HAP-1 (cell line): Measurements from ENCODE around the gene RHOF.

Experiments used
- DNase-seq, 2 experiments: peaks; one replicate each; pipeline ENCODE4 v3.0.0-alpha.2; 2016 to 2020; ENCODE audit warnings: low spot score in 2 of 2
- H3K27me3 ChIP-seq: fragments of 250-450 bp; sonication (Bioruptor Pico); 2 replicates; pipeline ENCODE4 v1.5.1; 2020; ENCODE audit warnings: low read depth, mild to moderate bottlenecking, moderate library complexity
- H3K36me3 ChIP-seq: fragments of 250-450 bp; sonication (Bioruptor Pico); replicated peaks from 2 replicates; pipeline ENCODE4 v1.5.1; 2020; ENCODE audit warnings: mild to moderate bottlenecking
- H3K4me1 ChIP-seq: fragments of 250-450 bp; sonication (Bioruptor Pico); 2 replicates; pipeline ENCODE4 v1.5.1; 2020; ENCODE audit warnings: mild to moderate bottlenecking
- H3K4me3 ChIP-seq: fragments of 250-450 bp; sonication (Bioruptor Pico); 2 replicates; pipeline ENCODE4 v1.5.1; 2020; ENCODE audit warnings: mild to moderate bottlenecking, moderate library complexity
- H3K9me3 ChIP-seq: fragments of 250-450 bp; sonication (Bioruptor Pico); 2 replicates; pipeline ENCODE4 v1.5.1; 2020; ENCODE audit warnings: mild to moderate bottlenecking, moderate library complexity
- in situ Hi-C: fragments of 300-500 bp; cut with MboI; formaldehyde crosslinking; loops from 3 replicates; pipeline ENCODE4 v1.14.3; 2020; ENCODE audit warnings: low sequenced_read_pairs, inconsistent platforms, mixed read lengths

RHOF gene

DNA sequence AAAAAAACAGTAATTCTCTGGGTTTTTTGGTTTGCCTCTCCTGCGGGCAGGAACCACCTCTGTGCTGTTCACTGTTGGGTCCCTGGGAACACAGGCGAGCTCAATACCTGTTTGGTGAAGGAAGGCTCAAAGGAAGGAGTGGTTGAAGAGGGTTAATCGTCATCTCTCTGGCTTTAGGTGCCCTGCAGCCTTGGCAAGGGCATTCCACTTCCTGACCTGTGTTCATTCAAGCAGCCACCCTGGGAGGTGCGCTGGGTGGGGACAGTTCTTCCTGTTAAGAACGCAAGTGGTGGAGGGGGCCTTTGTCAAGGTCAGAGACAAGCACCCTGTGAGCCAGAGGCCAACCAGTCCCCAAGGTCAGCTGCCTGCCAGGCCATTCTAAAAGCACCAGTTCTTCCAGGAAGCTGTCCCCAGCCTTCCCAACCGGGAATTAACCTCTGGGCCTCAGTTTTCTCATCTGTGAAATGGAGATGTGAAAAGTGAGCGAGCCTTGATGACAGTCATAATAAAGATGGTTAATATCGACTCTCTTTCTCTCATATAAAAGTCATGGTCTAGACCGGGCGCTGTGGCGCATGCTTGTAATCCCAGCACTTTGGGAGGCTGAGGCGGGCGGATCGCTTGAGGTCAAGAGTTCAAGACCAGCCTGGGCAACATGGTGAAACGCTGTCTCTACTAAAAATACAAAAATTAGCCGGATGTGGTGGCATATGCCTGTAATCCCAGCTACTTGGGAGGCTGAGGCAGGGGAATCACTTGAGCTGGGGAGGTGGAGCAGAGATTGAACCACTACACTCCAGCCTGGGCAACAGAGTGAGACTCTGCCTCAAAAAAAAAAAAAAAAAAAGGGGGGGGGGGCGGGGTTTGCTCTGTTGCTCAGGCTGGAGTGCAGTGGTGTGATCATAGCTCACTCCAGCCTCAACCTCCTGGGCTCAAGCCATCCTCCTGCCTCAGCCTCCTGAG lies 6.1 kb downstream of the RHOF start:
- peaks cover 7% of the 10 kb centered on the region for H3K4me1 ChIP-seq
- no peak overlapping the region for H3K4me3 ChIP-seq
- H3K9me3 ChIP-seq: no peaks in the 10 kb centered on the region
- peaks cover 31% of the 10 kb centered on the region for H3K36me3 ChIP-seq
- no peak for DNase-seq
- H3K27me3 ChIP-seq: no peaks in the 10 kb centered on the region
- in situ Hi-C loops: no loop called here

DNA sequence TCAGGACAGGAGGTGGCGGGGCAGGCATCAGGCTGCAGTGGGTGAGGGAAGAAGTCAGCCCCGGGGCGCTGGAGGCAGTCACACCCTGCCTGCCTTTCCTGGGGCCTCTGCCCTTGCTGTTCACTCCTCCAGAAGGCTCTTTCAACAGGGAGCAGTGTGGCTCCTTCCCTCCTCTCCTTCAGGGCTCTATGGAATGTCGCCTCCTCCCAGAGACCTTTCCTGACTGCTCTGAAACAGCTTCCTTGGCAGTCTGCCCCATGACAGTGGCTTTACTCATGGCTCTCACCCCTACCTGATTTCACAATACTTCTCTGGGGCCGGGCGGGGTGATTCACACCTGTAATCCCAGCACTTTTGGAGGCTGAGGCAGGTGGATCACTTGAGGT lies 7.1 kb downstream of the RHOF start:
- H3K27me3 ChIP-seq: no peaks in the 10 kb centered on the region
- no peak overlapping the region for H3K4me3 ChIP-seq
- in situ Hi-C loops: no loop called here
- H3K9me3 ChIP-seq: no peaks in the 10 kb centered on the region
- peaks cover 8% of the 10 kb centered on the region for H3K4me1 ChIP-seq
- no peak for DNase-seq
- H3K36me3 ChIP-seq: peaks cover 22% of the 10 kb centered on the region

DNA sequence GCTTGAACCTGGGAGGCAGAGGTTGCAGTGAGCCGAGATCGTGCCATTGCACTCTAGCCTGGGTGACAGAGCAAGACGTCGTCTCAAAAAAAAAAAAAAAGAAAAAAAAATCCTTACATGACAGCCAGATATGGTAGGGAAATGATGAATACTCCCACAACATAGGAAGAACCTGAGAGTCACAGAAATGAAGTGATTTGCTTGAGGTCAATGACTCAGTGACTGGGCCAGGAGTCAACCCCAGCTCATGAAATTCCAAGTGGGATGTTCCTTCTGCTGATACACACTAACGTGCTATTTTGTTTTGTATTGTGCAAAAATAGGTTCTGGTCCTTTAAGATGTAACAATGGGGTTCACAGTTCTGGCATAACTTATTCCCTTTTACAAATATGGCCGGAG lies 9.0 kb downstream of the RHOF start:
- peaks cover 9% of the 10 kb centered on the region for H3K4me1 ChIP-seq
- H3K4me3 ChIP-seq: no peak overlapping the region
- in situ Hi-C loops: no loop called here

DNA sequence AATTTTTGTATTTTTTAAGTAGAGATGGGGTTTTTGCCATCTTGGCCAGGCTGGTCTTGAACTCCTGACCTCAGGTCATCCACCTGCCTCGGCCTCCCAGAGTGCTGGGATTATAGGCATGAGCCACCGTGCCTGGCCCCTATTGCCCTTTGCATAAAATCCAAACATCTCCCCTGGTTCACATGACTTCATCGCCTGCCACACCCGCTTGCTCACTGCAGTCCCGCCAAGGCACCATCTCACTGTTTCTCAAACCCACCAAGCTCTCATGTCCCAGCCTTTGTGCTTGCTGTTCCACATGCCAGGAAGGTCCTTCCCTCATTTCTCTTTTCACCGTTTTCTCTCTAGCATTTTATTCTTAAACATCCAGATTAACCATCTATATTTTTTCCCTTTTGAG lies 9.7 kb downstream of the RHOF start:
- no peak overlapping the region for H3K4me3 ChIP-seq
- H3K9me3 ChIP-seq: no peaks in the 10 kb centered on the region
- H3K27me3 ChIP-seq: no peaks in the 10 kb centered on the region
- peaks cover 42% of the 10 kb centered on the region for H3K36me3 ChIP-seq
- no peak for DNase-seq
- H3K4me1 ChIP-seq: peaks cover 9% of the 10 kb centered on the region
- in situ Hi-C loops: no loop called here

More for the DNA sequence above, 9.0 kb downstream of the RHOF start:
- no peaks in the 10 kb centered on the region for H3K27me3 ChIP-seq
- no peak for DNase-seq
- H3K9me3 ChIP-seq: no peaks in the 10 kb centered on the region
- peaks cover 35% of the 10 kb centered on the region for H3K36me3 ChIP-seq

DNA sequence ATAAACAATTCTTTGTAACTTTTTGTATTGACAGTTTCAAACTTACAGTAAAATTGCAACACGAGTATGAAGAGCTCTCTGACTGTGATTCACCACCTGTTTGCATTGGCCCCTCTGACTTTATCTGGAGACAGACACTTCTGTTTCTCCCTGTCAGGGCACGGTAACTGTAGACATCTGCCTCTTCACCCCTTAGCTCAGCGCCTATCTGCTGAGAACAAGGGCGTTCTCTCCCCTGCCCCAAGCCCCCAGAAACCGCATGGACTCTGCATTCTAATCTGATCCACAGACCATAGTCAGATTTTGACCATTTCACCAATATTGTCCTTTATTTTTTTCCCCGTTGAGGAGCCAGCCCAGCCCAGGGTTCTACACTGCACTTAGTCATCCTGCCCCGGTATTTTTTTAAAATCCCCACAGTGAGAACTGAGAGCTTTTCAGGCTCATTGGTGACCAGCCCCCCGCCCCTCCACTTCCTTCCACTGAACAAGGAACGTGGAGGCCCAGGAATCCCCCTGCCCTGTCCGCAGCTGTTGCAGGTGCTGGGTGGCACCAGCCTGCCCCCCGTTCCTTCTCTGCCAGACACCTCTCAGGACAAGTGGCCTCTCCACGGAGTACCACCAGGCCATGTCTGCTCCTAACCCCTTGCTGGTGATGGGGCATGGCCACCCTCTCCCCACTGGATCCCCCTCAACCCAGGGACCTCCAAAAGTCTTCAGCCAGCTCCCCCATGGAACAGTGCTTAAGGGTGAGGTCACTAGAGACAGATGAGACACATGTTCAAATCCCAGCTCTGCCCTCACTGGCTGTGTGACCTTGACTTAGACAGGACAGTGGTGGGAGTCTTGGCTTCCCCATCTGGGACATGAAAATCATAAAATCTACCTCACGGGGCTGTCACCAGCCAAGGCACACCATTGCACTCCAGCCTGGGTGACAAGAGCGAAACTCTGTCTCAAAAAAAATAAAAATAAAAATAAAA lies 11.2 kb downstream of the RHOF start:
- Histone ChIP-seq H3K27me3 (no peaks in the 10 kb centered on the region), H3K4me1 (peaks cover 9% of the 10 kb centered on the region), H3K9me3 (no peaks in the 10 kb centered on the region), H3K4me3 (no peak overlapping the region), H3K36me3 (peaks cover 44% of the 10 kb centered on the region)
- in situ Hi-C loops: no loop called here
- DNase-seq: no peak

DNA sequence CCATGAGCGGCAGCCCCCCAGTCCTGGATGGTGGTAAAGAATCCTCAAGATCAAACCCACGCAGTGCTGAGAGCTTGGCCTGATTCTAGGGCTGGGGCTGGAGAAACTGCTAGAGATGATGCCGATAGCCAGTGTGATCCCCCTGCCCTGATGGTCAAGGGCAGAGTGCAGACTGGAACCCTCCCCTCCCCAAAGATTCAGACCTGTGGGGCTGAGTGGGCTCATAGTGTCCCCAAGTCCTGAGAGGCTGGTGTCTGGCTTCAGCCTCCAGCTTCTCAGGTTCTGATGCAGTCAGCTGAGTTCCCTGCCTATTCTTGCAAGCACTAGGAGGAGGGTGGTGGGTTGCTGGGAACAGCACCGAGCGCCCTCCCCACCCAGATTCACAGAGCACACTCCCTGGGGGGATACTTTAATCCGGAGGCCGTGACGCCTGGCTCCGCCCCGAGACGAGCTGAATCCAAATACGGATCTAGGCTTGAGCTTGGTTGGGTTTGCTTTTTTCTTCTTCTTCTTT lies 11.9 kb downstream of the RHOF start:
- no peak overlapping the region for H3K4me3 ChIP-seq
- no peaks in the 10 kb centered on the region for H3K27me3 ChIP-seq
- DNase-seq: peak; percentile 40 to 75
- H3K9me3 ChIP-seq: no peaks in the 10 kb centered on the region
- H3K36me3 ChIP-seq: peaks cover 37% of the 10 kb centered on the region
- peaks cover 9% of the 10 kb centered on the region for H3K4me1 ChIP-seq
- in situ Hi-C loops: no loop called here

DNA sequence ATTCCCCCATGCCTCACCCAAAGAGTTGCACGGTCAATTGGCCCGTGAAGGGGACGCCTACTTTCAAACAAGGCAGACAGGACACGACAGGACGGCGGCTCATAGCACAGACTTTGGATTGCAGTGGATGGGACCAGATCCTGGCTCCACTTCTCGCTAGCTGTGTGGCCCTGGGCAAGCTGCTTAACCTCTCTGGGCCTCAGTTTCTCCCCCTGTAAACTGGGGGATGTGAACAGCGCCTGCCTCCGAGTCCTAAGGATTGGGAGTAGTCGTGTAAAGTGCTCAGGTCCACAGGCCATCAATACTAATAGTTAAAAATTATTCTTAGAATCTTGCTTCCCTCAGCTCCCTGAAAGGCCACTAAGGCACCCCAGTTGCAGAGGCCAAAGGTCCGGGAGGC lies 13.1 kb downstream of the RHOF start:
- Histone ChIP-seq H3K4me3 (no peak overlapping the region), H3K4me1 (peaks cover 9% of the 10 kb centered on the region), H3K36me3 (peaks cover 39% of the 10 kb centered on the region), H3K9me3 (no peaks in the 10 kb centered on the region), H3K27me3 (no peaks in the 10 kb centered on the region)
- in situ Hi-C loops: no loop called here
- DNase-seq: no peak

DNA sequence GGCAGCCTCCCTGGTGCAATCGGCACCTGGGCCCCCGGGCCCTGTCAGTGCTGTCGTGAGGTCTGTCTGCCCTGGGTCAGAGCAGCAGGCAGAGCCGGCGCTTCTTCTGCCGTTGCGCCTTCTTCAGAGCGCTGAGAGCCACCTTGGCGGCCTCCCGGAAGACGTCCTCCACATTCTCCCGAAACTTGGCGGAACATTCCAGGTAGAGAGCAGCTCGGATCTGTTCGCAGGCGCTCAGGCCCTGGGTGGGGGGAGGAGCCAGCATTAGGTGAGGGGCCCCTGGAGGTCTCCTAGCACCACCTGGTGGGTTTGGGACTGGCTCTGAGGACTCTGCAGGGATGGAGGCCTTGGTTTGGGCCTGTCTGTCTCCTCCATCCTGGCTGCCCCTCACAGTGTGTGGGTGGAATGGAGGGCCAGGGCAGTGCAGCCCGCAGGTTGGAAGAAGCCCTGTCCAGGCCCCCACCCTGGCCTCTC lies 14.0 kb downstream of the RHOF start:
- in situ Hi-C loops: loop anchor here (5.0 kb wide), 1 partner anchor 87 kb away; no protein-coding TSS in a partner anchor
- Histone ChIP-seq H3K27me3 (no peaks in the 10 kb centered on the region), H3K4me1 (peaks cover 9% of the 10 kb centered on the region), H3K4me3 (no peak overlapping the region), H3K9me3 (no peaks in the 10 kb centered on the region), H3K36me3 (peaks cover 39% of the 10 kb centered on the region)
- no peak for DNase-seq

DNA sequence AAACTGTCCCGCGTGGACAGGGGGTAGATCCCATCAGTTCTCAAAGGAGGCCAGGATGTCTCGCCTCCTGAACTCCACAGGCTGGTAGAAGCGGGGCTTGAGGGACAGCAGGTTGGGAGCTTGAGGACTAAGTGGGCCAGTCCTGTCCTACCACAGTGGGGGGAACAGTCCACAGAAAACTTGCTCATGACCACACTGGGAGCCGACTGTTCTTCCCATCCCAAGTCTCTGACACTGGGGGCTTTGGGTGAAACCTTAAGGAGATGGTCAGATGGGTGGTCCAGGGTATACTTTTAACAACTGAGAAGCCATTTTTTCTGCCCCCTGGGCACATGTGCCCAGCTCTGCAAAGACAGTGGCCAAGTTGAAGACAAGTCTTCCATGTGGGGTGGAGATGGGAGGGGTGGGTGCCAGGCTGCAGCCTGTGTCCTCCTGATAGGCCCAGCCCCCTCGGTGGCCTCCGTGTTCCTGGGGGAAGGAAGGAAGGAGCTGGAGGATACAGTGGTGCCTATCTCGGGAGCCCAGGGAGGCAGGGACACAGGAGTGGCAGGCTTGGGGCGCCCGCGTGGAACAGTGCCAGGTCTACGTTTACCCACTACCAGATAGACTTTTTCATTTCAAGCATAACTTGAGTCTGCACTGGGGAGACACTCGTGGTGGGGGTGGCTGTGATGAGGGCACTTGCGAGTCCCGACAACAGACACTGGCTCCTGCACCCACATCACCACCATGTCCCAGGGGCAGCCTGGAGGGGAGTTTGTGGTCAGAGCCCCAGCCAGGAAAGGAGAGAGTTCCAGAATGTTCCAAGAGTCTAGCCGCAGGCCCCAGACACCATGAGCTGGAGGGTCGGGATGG lies 14.7 kb downstream of the RHOF start:
- peaks cover 9% of the 10 kb centered on the region for H3K4me1 ChIP-seq
- no peaks in the 10 kb centered on the region for H3K27me3 ChIP-seq
- no peaks in the 10 kb centered on the region for H3K9me3 ChIP-seq
- in situ Hi-C loops: loop anchor here (5.0 kb wide), 1 partner anchor 86 kb away; no protein-coding TSS in a partner anchor
- DNase-seq: no peak
- peaks cover 39% of the 10 kb centered on the region for H3K36me3 ChIP-seq
- H3K4me3 ChIP-seq: no peak overlapping the region

DNA sequence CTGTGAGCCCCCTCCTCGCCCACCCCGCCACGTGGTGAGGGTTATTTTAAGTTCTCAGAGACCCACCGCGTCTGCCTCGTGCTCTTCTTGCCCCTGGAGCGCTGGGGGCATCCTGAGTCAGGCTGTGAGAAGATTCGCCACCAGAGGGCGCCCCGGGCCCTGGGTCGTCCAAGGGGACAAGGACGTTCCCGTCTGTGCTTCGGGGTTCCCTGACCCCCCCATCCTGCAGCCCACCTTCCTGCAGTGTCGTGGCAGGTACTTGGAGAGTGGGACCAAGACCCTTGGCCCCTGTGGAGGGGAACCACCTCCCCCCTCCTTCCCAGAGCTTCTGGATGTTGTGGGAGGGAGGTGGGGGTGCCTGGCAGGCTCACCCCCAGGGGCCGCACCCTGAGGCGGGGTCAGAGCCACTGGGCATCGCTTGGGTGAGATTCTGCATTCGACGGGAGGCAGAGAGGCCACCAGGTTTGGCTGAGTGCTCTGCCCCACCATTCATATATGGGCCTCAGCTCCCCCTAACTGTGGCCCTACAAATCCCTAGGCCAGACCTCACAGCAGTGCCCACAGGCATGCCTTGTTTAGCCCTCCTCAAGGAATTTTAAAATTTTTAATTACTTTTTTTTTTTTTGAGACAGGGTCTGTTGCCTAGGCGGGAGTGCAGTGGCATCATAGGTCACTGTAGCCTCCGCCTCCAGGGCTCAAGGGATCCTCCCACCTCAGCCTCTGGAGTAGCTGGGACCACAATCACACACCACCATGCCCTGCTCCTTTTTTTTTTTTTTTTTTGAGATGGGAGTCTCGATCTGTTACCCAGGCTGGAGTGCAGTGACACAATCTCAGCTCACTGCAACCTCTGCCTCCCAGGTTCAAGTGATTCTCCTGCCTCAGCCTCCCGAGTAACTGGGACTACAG lies 17.0 kb downstream of the RHOF start:
- peak; percentile 38 to 91 for DNase-seq
- Histone ChIP-seq H3K27me3 (no peaks in the 10 kb centered on the region), H3K4me1 (peaks cover 4% of the 10 kb centered on the region), H3K4me3 (no peak overlapping the region), H3K36me3 (peaks cover 36% of the 10 kb centered on the region), H3K9me3 (no peaks in the 10 kb centered on the region)
- in situ Hi-C loops: loop anchor here (5.0 kb wide), 1 partner anchor 84 kb away; no protein-coding TSS in a partner anchor

DNA sequence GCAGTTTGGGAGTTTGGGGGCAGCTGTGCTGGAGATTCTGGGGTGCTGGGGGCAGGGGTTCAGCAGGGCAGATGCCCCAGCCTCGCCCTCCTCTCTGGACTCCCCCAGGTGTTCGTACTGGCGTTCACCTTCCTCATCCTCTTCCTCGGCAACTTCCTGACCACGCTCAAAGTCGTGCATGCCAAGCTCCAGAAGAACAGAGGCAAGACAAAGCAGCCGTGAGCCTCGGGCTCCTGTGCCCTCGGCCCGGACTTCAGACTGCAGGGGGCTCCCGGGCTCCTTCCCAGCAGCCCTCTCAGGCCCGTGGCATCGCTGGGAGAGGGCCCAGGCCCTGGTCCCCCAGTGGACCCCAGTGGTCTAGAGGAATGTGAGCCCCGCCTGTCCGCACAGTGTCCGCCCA lies 18.0 kb downstream of the RHOF start:
- H3K4me1 ChIP-seq: peaks cover 3% of the 10 kb centered on the region; the same call in 1 of the 2 replicates
- in situ Hi-C loops: loop anchor here (5.0 kb wide), 1 partner anchor 83 kb away; no protein-coding TSS in a partner anchor

DNA sequence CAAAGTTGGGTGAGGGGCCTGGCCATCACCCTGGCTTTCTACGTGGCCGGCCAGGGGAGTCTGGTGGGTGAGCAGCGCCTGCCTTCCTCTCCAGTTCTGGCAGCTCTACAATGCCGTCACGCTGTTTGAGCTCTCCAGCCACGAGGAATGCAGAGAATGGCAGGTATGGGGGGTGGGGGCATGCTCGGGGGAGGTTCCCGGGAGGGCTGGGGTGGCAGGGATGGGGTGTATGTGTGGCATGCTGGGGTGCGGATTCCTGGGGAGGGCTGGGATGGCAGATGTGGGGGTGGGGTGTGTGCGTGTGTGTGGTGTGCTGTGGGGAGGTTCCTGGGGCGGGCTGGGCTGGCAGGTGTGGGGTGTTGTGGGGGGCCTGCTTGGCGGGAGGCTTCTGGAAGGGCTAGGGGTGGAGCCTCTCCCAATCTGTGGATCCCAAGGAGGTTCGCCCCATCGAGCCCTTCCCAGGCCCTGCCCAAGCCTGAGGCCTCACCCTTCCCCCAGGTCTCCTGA lies 18.5 kb downstream of the RHOF start:
- H3K4me3 ChIP-seq: no peak overlapping the region
- no peaks in the 10 kb centered on the region for H3K9me3 ChIP-seq
- no peaks in the 10 kb centered on the region for H3K27me3 ChIP-seq
- H3K4me1 ChIP-seq: peaks cover 3% of the 10 kb centered on the region; the same call in 1 of the 2 replicates
- in situ Hi-C loops: loop anchor here (5.0 kb wide), 1 partner anchor 83 kb away; no protein-coding TSS in a partner anchor
- no peak for DNase-seq
- peaks cover 22% of the 10 kb centered on the region for H3K36me3 ChIP-seq

More for the DNA sequence above, 18.0 kb downstream of the RHOF start:
- Histone ChIP-seq H3K36me3 (peaks cover 26% of the 10 kb centered on the region), H3K9me3 (no peaks in the 10 kb centered on the region), H3K27me3 (no peaks in the 10 kb centered on the region), H3K4me3 (no peak overlapping the region)
- no peak for DNase-seq
